HepG2 (cell line): ENCODE measurements around the gene AP1S3. TPM values are rescaled to one million over a fixed set of nuclear protein-coding genes. Genes with fewer than 3 reads are reported as not detected.

Experiments
- ATAC-seq: fragments of 200-7000 bp; cut with Tn5 transposase; 3 replicates; pipeline ENCODE4 v1.9.1; 2020; ENCODE audit warnings: mild to moderate bottlenecking, moderate library complexity
- BruUV-seq: library from RNA; stranded (reverse); fragments of 400-500 nt; replicated peaks from 2 replicates; lab custom pipeline; 2021; lab: Mats Ljungman, UMichigan
- CTCF ChIA-PET: fragments of 300-600 bp; formaldehyde crosslinking; extraction: SDS; loops from one replicate; lab custom pipeline; 2021; ENCODE audit warnings: low total read pairs, inconsistent platforms, low intra/inter-chr PET ratio; lab: Yijun Ruan, JAX
- POLR2A ChIA-PET: fragments of 350-600 bp; sonication (Branson Sonifier 250); formaldehyde crosslinking; loops from one replicate; lab custom pipeline; 2020; ENCODE audit warnings: antibody characterized with exemption, inconsistent platforms; lab: Yijun Ruan, JAX
- DNase-seq: peaks from one replicate; pipeline ENCODE4 v3.0.0-alpha.2; 2015; ENCODE audit warnings: low spot score
- FAIRE-seq: peaks from 3 replicates; lab custom pipeline; 2011; peaks lifted over from hg19 to GRCh38; lab: Jason Lieb, UNC
- H2AFZ ChIP-seq: one replicate; pipeline ENCODE4 v1.6.1; 2011; ENCODE audit warnings: low read length, inconsistent platforms
- H3K27ac ChIP-seq: fragments of 300-600 bp; 3 replicates; pipeline ENCODE4 v1.8.0; 2011; ENCODE audit warnings: mixed run types, mild to moderate bottlenecking, mixed read lengths, low read length, inconsistent platforms; ENCODE audit not compliant: insufficient read depth; ENCODE audit errors: extremely low read length
- H3K27me3 ChIP-seq, 2 experiments: fragments of 200-600 bp in 1 of 2; 2 replicates in 1 of 2; 3 replicates in 1 of 2; pipeline versions ENCODE4 v1.6.0 to v1.8.0; 2011; ENCODE audit warnings: low read length in 2 of 2, mild to moderate bottlenecking in 2 of 2, moderate library complexity in 2 of 2, inconsistent platforms in 1 of 2; ENCODE audit not compliant: insufficient read depth in 2 of 2, control insufficient read depth in 1 of 2
- H3K36me3 ChIP-seq, 2 experiments: fragments of 200-600 bp in 1 of 2; replicated peaks in 1 of 2; 2 replicates in 1 of 2; 3 replicates in 1 of 2; pipeline versions ENCODE4 v1.5.1 to v1.8.0; 2011; ENCODE audit warnings: low read length in 2 of 2, inconsistent platforms in 1 of 2; ENCODE audit not compliant: insufficient read depth in 2 of 2, control insufficient read depth in 1 of 2
- H3K4me1 ChIP-seq: 2 replicates; pipeline ENCODE4 v1.5.1; 2012; ENCODE audit warnings: low read length, inconsistent platforms; ENCODE audit not compliant: insufficient read depth
- H3K4me2 ChIP-seq: 2 replicates; pipeline ENCODE4 v1.6.0; 2011; ENCODE audit warnings: low read depth, low read length, inconsistent platforms
- H3K4me3 ChIP-seq, 3 experiments: fragments of 200-600 bp in 1 of 3; sonication (generic), shearing (Covaris generic) in 1 of 3; replicated peaks in 1 of 3; 2 replicates each; pipeline ENCODE4 v1.5.1; 2011 to 2016; ENCODE audit warnings: low read length in 3 of 3, inconsistent platforms in 2 of 3, low read depth in 2 of 3, mild to moderate bottlenecking in 2 of 3, control low read depth in 1 of 3, mixed read lengths in 1 of 3; ENCODE audit not compliant: insufficient read depth in 1 of 3
- H3K79me2 ChIP-seq: one replicate; pipeline ENCODE4 v1.6.1; 2011; ENCODE audit warnings: low read length, inconsistent platforms; ENCODE audit not compliant: insufficient read depth
- H3K9ac ChIP-seq: 2 replicates; pipeline ENCODE4 v1.6.0; 2011; ENCODE audit warnings: mild to moderate bottlenecking, low read depth, low read length, inconsistent platforms; ENCODE audit not compliant: insufficient read depth
- H3K9me3 ChIP-seq: 2 replicates; pipeline ENCODE4 v1.5.1; 2012; ENCODE audit warnings: mild to moderate bottlenecking, low read length
- H4K20me1 ChIP-seq: 2 replicates; pipeline ENCODE4 v1.6.0; 2011; ENCODE audit warnings: inconsistent platforms, mild to moderate bottlenecking, low read length, moderate library complexity; ENCODE audit not compliant: insufficient read depth
- ARHGAP35 ChIP-seq: sonication (generic); formaldehyde crosslinking; IDR thresholded peaks from 2 replicates; pipeline ENCODE4 v1.9.0; 2022; ENCODE audit warnings: mild to moderate bottlenecking, inconsistent platforms, moderate library complexity, missing genetic modification reagents, borderline replicate concordance
- ASH2L ChIP-seq: fragments of 300-600, 200-600 bp; sonication (generic); IDR thresholded peaks from 2 replicates; pipeline ENCODE4 v1.7.0; 2017; ENCODE audit warnings: low read depth, mild to moderate bottlenecking, moderate library complexity, mixed read lengths, low read length; ENCODE audit not compliant: insufficient read length
- CEBPG ChIP-seq: IDR thresholded peaks from 2 replicates; pipeline ENCODE4 v1.6.1; 2016
- CENPBD1 ChIP-seq: sonication (generic); formaldehyde crosslinking; IDR thresholded peaks from 2 replicates; pipeline ENCODE4 v1.8.0; 2022; ENCODE audit warnings: missing genetic modification reagents, low read depth, mild to moderate bottlenecking, borderline replicate concordance
- SKI ChIP-seq: fragments of 450-650 bp; IDR thresholded peaks from one replicate; pipeline ENCODE4 v1.6.1; 2018; ENCODE audit warnings: mild to moderate bottlenecking; ENCODE audit not compliant: partially characterized antibody
- SP4 ChIP-seq: sonication (generic); formaldehyde crosslinking; IDR thresholded peaks from 2 replicates; pipeline ENCODE4 v1.8.1; 2023; ENCODE audit warnings: mild to moderate bottlenecking, missing genetic modification reagents
- SRSF4 ChIP-seq: fragments of 200-400 bp; formaldehyde crosslinking; IDR thresholded peaks from one replicate; pipeline ENCODE4 v1.6.1; 2018; ENCODE audit warnings: mild to moderate bottlenecking, low read depth, low read length, moderate library complexity; ENCODE audit not compliant: poor library complexity, severe bottlenecking
- THAP7 ChIP-seq: sonication (generic); formaldehyde crosslinking; IDR thresholded peaks from 2 replicates; pipeline ENCODE4 v1.8.1; 2023; ENCODE audit warnings: mild to moderate bottlenecking, missing genetic modification reagents
- XRCC5 ChIP-seq: fragments of 200-400 bp; formaldehyde crosslinking; optimal IDR thresholded peaks from 2 replicates; pipeline ENCODE3; 2017; ENCODE audit warnings: mild to moderate bottlenecking, low read length
- ZBTB26 ChIP-seq: IDR thresholded peaks from 2 replicates; pipeline ENCODE4 v1.6.1; 2016; ENCODE audit warnings: missing compliant biosample characterization, missing genetic modification reagents, borderline replicate concordance
- ZMYM2 ChIP-seq: sonication (generic); formaldehyde crosslinking; IDR thresholded peaks from 2 replicates; pipeline ENCODE4 v1.8.0; 2022; ENCODE audit warnings: mild to moderate bottlenecking, missing genetic modification reagents
- ZNF20 ChIP-seq: sonication (generic); formaldehyde crosslinking; IDR thresholded peaks from 2 replicates; pipeline ENCODE4 v1.4.0; 2020; ENCODE audit warnings: mild to moderate bottlenecking, moderate library complexity, missing genetic modification reagents
- ZNF281 ChIP-seq: sonication (generic); formaldehyde crosslinking; IDR thresholded peaks from 2 replicates; pipeline ENCODE4 v1.4.0; 2020; ENCODE audit warnings: missing genetic modification reagents, borderline replicate concordance
- ZNF549 ChIP-seq: sonication (generic); formaldehyde crosslinking; IDR thresholded peaks from 2 replicates; pipeline ENCODE4 v1.5.0; 2020; ENCODE audit warnings: missing genetic modification reagents
- ZNF629 ChIP-seq: sonication (generic); formaldehyde crosslinking; conservative IDR thresholded peaks from 2 replicates; pipeline ENCODE4 v1.5.0; 2020; ENCODE audit warnings: missing genetic modification reagents
- ZNF768 ChIP-seq: sonication (generic); formaldehyde crosslinking; IDR thresholded peaks from 2 replicates; pipeline ENCODE4 v1.4.0; 2020; ENCODE audit warnings: missing genetic modification reagents
- ZNF777 ChIP-seq: sonication (generic); formaldehyde crosslinking; IDR thresholded peaks from 2 replicates; pipeline ENCODE4 v1.4.0; 2020; ENCODE audit warnings: missing genetic modification reagents
- WGBS: methylation state at CpG from one replicate; pipeline ENCODE4 v1.1.6; 2017; ENCODE audit warnings: low lambda C conversion rate; 5-methylcytosine and 5-hydroxymethylcytosine counted together
- in situ Hi-C: cut with HindIII; loops from 2 replicates; pipeline ENCODE4 v1.10.0; 2017; ENCODE audit warnings: low pct_unique_long_range_greater_than_20kb; ENCODE audit not compliant: extremely low pct_ligation_motif_present
- intact Hi-C: fragments of 100-400 bp; cut with micrococcal nuclease; formaldehyde crosslinking; loops from one replicate; pipeline ENCODE4 v1.10.0; 2022; ENCODE audit not compliant: unreplicated experiment
- polyA plus RNA-seq, 8 experiments: library from polyadenylated mRNA; depleted of rRNA in 3 of 8; stranded (reverse) in 7 of 8; unstranded in 1 of 8; fragments of >200 nt; fragmentation: Illumina TruSeq in 4 of 8; extraction: Trizol in 4 of 8; gene quantifications; 2 replicates each; pipeline versions ENCODE4 v1.2.1 to v1.2.3, GENCODE V29; 2011 to 2016; ENCODE audit warnings: low read depth in 4 of 8, missing spikeins in 1 of 8, mixed read lengths in 1 of 8; ENCODE audit not compliant: insufficient read depth in 1 of 8
- total RNA-seq, 5 experiments: library from RNA; depleted of rRNA; stranded (reverse); fragments of >200 nt; fragmentation: Illumina TruSeq; extraction: Trizol; gene quantifications; 2 replicates each; pipeline ENCODE4 v1.2.3, GENCODE V29; 2016; ENCODE audit warnings: low read depth in 1 of 5
- TF ChIP-seq, protein P1 (sequence below): sonication (generic); formaldehyde crosslinking; IDR thresholded peaks from 2 replicates; pipeline ENCODE4 v1.5.0; 2020; ENCODE audit warnings: missing genetic modification reagents

AP1S3 gene
- total and polyA plus RNA-seq, 2 of the 13 experiments (the other 11 are each of a cell fraction or from before 2014, with no cell fraction given) = 3.0 to 16.3 TPM

DNA sequence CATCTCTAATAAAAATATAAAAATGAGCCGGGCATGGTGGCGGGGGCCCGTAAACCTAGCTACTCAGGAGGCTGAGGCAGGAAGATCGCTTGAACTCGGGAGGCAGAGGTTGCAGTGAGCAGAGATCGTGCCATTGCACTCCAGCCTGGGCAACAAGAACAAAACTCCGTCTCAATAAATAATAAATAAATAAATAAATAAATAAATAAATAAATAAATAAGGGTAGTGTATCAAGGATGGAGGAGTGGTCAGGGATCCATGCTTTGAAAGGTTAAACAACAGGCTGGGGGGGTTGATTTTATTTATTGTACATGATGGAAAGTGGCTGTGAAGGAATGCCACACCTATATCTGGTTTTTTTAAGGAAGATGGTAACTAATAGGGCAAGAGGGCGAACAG lies 63.2 kb downstream of the AP1S3 start:
- no peak overlapping the region for H3K27ac ChIP-seq
- ATAC-seq (no peak), DNase-seq (no peak), FAIRE-seq (no peak)
- TF ChIP-seq THAP7 (CRISPR knock-in tag) = no peak
- TF ChIP-seq SP4 (CRISPR knock-in tag) = no peak
- TF ChIP-seq, protein P1, sequence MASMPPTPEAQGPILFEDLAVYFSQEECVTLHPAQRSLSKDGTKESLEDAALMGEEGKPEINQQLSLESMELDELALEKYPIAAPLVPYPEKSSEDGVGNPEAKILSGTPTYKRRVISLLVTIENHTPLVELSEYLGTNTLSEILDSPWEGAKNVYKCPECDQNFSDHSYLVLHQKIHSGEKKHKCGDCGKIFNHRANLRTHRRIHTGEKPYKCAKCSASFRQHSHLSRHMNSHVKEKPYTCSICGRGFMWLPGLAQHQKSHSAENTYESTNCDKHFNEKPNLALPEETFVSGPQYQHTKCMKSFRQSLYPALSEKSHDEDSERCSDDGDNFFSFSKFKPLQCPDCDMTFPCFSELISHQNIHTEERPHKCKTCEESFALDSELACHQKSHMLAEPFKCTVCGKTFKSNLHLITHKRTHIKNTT (CRISPR knock-in tag) = no peak
- TF ChIP-seq ZNF777 (CRISPR knock-in tag) = no peak
- TF ChIP-seq ZNF629 (CRISPR knock-in tag) = no peak
- TF ChIP-seq SRSF4 = no peak
- TF ChIP-seq CEBPG = no peak
- no peak for TF ChIP-seq ARHGAP35 (CRISPR knock-in tag)
- no peak for TF ChIP-seq SKI
- TF ChIP-seq ZNF549 (CRISPR knock-in tag) = no peak
- no peak for TF ChIP-seq CENPBD1 (CRISPR knock-in tag)
- TF ChIP-seq ZMYM2 = no peak
- no peak for TF ChIP-seq ZBTB26 (CRISPR knock-in tag)
- TF ChIP-seq XRCC5 = no peak
- no peak for TF ChIP-seq ZNF281 (CRISPR knock-in tag)
- no peak for TF ChIP-seq ZNF20 (CRISPR knock-in tag)
- TF ChIP-seq ZNF768 (CRISPR knock-in tag) = no peak
- no peak for TF ChIP-seq ASH2L
- H3K4me1 ChIP-seq = no peaks in the 10 kb centered on the region
- H3K9ac ChIP-seq = no peak overlapping the region
- H3K4me2 ChIP-seq = no peak overlapping the region
- 80% methylated on average over 8 of the region's 8 CpGs for WGBS
- H3K4me3 ChIP-seq = no peak overlapping the region
- H2AFZ ChIP-seq = no peak overlapping the region
- POLR2A ChIA-PET = no interaction called here
- H3K79me2 ChIP-seq = no peaks in the 10 kb centered on the region
- intact Hi-C loops = no loop called here
- no peaks in the 10 kb centered on the region for H3K9me3 ChIP-seq
- no peaks in the 10 kb centered on the region for H4K20me1 ChIP-seq
- peaks cover 4 to 5% of the 10 kb centered on the region in 2 experiments; a peak in 2 of 5 replicates for H3K36me3 ChIP-seq
- no peaks in the 10 kb centered on the region for H3K27me3 ChIP-seq
- in situ Hi-C loops = no loop called here
- BruUV-seq = no TSS peak
- CTCF ChIA-PET = no interaction called here
